ENCODE results near the gene MACROD2. TPM values are rescaled to one million over a fixed set of nuclear protein-coding genes. Genes with fewer than 3 reads are reported as not detected.
"Not testable (repeated sequence)": the region's sequence is repeated elsewhere in the genome, so short reads cannot be mapped to it uniquely, and the experiment has no call there.

MACROD2 gene
- total RNA-seq, 1 donor from 2014 or later: 4.2 TPM

GRCh38 chr20:14415467-14415866 lies 420.2 kb downstream of the MACROD2 start:
- DNase-seq (no peak), ATAC-seq (ENCODE audit: poor library complexity) (no peak)
- intact Hi-C loops (cut with DNase I): no loop called here

GRCh38 chr20:14418376-14418775 lies 423.1 kb downstream of the MACROD2 start:
- ATAC-seq (ENCODE audit: poor library complexity): no peak
- no peak for DNase-seq
- intact Hi-C loops (cut with DNase I): no loop called here

- ATAC-seq (ENCODE audit: poor library complexity): no peak
- intact Hi-C loops (cut with DNase I): no loop called here
- DNase-seq: no peak
These were observed 427.6 kb downstream of the MACROD2 start for GRCh38 chr20:14422892-14423291.

- intact Hi-C loops (cut with DNase I): no loop called here
- DNase-seq (no peak), ATAC-seq (ENCODE audit: poor library complexity) (no peak)
These were observed 436.3 kb downstream of the MACROD2 start for GRCh38 chr20:14431568-14431967.

GRCh38 chr20:14432085-14432484 lies 436.8 kb downstream of the MACROD2 start:
- intact Hi-C loops (cut with DNase I): no loop called here
- ATAC-seq (ENCODE audit: poor library complexity): no peak
- no peak for DNase-seq

- ATAC-seq (ENCODE audit: poor library complexity): no peak
- intact Hi-C loops (cut with DNase I): no loop called here
- DNase-seq: no peak
These were observed 437.3 kb downstream of the MACROD2 start for GRCh38 chr20:14432597-14432996.

- intact Hi-C loops (cut with DNase I): no loop called here
- ATAC-seq (ENCODE audit: poor library complexity): no peak
- no peak for DNase-seq
These were observed 439.2 kb downstream of the MACROD2 start for GRCh38 chr20:14434384-14435136.

- no peak for ATAC-seq (ENCODE audit: poor library complexity)
- DNase-seq: no peak
- intact Hi-C loops (cut with DNase I): no loop called here
These were observed 445.9 kb downstream of the MACROD2 start for GRCh38 chr20:14441201-14441600.

GRCh38 chr20:14444106-14444505 lies 448.8 kb downstream of the MACROD2 start:
- no peak for DNase-seq
- intact Hi-C loops (cut with DNase I): no loop called here

GRCh38 chr20:14445310-14445709 lies 450.0 kb downstream of the MACROD2 start:
- intact Hi-C loops (cut with DNase I): no loop called here
- ATAC-seq (ENCODE audit: poor library complexity): no peak
- DNase-seq: no peak

More at GRCh38 chr20:14444106-14444505, 448.8 kb downstream of the MACROD2 start:
- no peak for ATAC-seq (ENCODE audit: poor library complexity)

GRCh38 chr20:14445902-14446301 lies 450.6 kb downstream of the MACROD2 start:
- intact Hi-C loops (cut with DNase I): no loop called here
- DNase-seq (no peak), ATAC-seq (ENCODE audit: poor library complexity) (no peak)

- intact Hi-C loops (cut with DNase I): no loop called here
- ATAC-seq (ENCODE audit: poor library complexity): no peak
- DNase-seq: no peak
These were observed 451.1 kb downstream of the MACROD2 start for GRCh38 chr20:14446446-14446845.

GRCh38 chr20:14449323-14449722 lies 454.0 kb downstream of the MACROD2 start:
- DNase-seq (no peak), ATAC-seq (ENCODE audit: poor library complexity) (no peak)
- intact Hi-C loops (cut with DNase I): no loop called here

GRCh38 chr20:14450256-14450655 lies 454.9 kb downstream of the MACROD2 start:
- intact Hi-C loops (cut with DNase I): no loop called here
- no peak for ATAC-seq (ENCODE audit: poor library complexity)
- DNase-seq: no peak

GRCh38 chr20:14451458-14451857 lies 456.1 kb downstream of the MACROD2 start:
- intact Hi-C loops (cut with DNase I): no loop called here
- DNase-seq: no peak
- ATAC-seq (ENCODE audit: poor library complexity): no peak

GRCh38 chr20:14453259-14453658 lies 457.9 kb downstream of the MACROD2 start:
- DNase-seq (no peak), ATAC-seq (ENCODE audit: poor library complexity) (no peak)
- intact Hi-C loops (cut with DNase I): no loop called here

GRCh38 chr20:14454296-14454695 lies 459.0 kb downstream of the MACROD2 start:
- intact Hi-C loops (cut with DNase I): no loop called here
- ATAC-seq (ENCODE audit: poor library complexity) (no peak), DNase-seq (no peak)

GRCh38 chr20:14467104-14467827 lies 471.9 kb downstream of the MACROD2 start:
- intact Hi-C loops (cut with DNase I); DNase-seq; ATAC-seq (ENCODE audit: poor library complexity): not testable (repeated sequence)

- ATAC-seq (ENCODE audit: poor library complexity) (no peak), DNase-seq (no peak)
- intact Hi-C loops (cut with DNase I): no loop called here
These were observed 475.0 kb downstream of the MACROD2 start for GRCh38 chr20:14470231-14470899.
